ACC112 (cell line): ENCODE results near the gene ZBTB16.
A peak's percentile ranks its signal among the peaks of the same experiment; 100 is the strongest.

ENCODE experiments used
- H2AFZ ChIP-seq: fragments of 200-600 bp; sonication (generic); one replicate; pipeline ENCODE4 v1.6.0; 2017; ENCODE audit warnings: antibody characterized with exemption, low read length; ENCODE audit not compliant: unreplicated experiment
- H3K27ac ChIP-seq: fragments of 200-600 bp; sonication (generic); 2 replicates; pipeline ENCODE4 v1.5.1; 2014; ENCODE audit warnings: low read depth, mild to moderate bottlenecking, antibody characterized with exemption, low read length, moderate library complexity
- H3K27me3 ChIP-seq: fragments of 200-600 bp; sonication (generic); 2 replicates; pipeline ENCODE4 v1.6.1; 2014; ENCODE audit warnings: mild to moderate bottlenecking, antibody characterized with exemption, low read length, moderate library complexity, mixed read lengths; ENCODE audit not compliant: insufficient read depth
- H3K36me3 ChIP-seq: fragments of 200-600 bp; sonication (generic); 2 replicates; pipeline ENCODE4 v1.6.1; 2016; ENCODE audit warnings: mild to moderate bottlenecking, antibody characterized with exemption, low read length, moderate library complexity, mixed read lengths; ENCODE audit not compliant: insufficient read depth
- H3K4me1 ChIP-seq: fragments of 200-600 bp; sonication (generic); one replicate; pipeline ENCODE4 v1.6.1; 2016; ENCODE audit warnings: low read length, mixed read lengths; ENCODE audit not compliant: insufficient read depth, unreplicated experiment, control insufficient read depth
- H3K4me3 ChIP-seq: fragments of 200-600 bp; sonication (generic); 2 replicates; pipeline ENCODE4 v1.5.1; 2014; ENCODE audit warnings: mild to moderate bottlenecking, low read depth, low read length
- H3K79me2 ChIP-seq: fragments of 200-600 bp; sonication (generic); one replicate; pipeline ENCODE4 v1.6.0; 2016; ENCODE audit warnings: low read length; ENCODE audit not compliant: control insufficient read depth, unreplicated experiment, insufficient read depth

Gene ZBTB16

GRCh38 chr11:114182471-114183043 is 123.0 kb downstream of the ZBTB16 start:
- Histone ChIP-seq H3K27me3 (no peaks in the 10 kb centered on the region), H2AFZ (no peak overlapping the region), H3K79me2 (peaks cover 31% of the 10 kb centered on the region), H3K27ac (no peak overlapping the region), H3K4me3 (no peak overlapping the region), H3K36me3 (peaks cover 17% of the 10 kb centered on the region; the same call in 1 of the 2 replicates), H3K4me1 (peaks cover 36% of the 10 kb centered on the region)

GRCh38 chr11:114183044-114183511 is 123.6 kb downstream of the ZBTB16 start:
- H2AFZ ChIP-seq = no peak overlapping the region
- H3K27me3 ChIP-seq = no peaks in the 10 kb centered on the region
- H3K4me1 ChIP-seq = peaks cover 31% of the 10 kb centered on the region
- H3K4me3 ChIP-seq = no peak overlapping the region
- peaks cover 19% of the 10 kb centered on the region for H3K36me3 ChIP-seq
- H3K27ac ChIP-seq = no peak overlapping the region
- peaks cover 31% of the 10 kb centered on the region for H3K79me2 ChIP-seq

DNA sequence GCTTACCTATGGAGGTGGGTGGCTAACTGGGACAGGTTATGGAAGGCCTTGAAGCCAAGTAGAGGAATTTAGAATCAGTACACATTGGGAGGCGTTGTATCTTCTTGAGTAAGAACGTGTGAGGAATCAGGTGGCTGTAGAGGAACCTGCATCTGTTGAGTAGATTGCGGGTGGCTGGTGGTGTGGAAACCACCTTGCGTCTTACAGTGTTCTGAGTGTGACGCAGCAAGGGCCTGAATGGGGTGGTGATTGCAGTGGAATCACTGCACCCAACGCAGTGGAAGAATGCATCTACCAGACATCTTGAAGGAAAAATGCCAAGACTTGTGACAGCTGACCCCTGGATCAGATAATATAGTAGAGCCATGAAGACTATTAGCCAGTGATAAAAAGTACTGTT is 125.9 kb downstream of the ZBTB16 start:
- peaks cover 39% of the 10 kb centered on the region for H3K36me3 ChIP-seq
- peaks cover 9% of the 10 kb centered on the region for H3K4me1 ChIP-seq
- H3K79me2 ChIP-seq = peaks cover 24% of the 10 kb centered on the region
- H3K4me3 ChIP-seq = no peak overlapping the region
- H3K27me3 ChIP-seq = no peaks in the 10 kb centered on the region
- H2AFZ ChIP-seq = no peak overlapping the region
- no peak overlapping the region for H3K27ac ChIP-seq

GRCh38 chr11:114187173-114187572 is 127.7 kb downstream of the ZBTB16 start:
- Histone ChIP-seq H3K27ac (no peak overlapping the region), H3K79me2 (peaks cover 10% of the 10 kb centered on the region), H3K27me3 (no peaks in the 10 kb centered on the region), H2AFZ (no peak overlapping the region), H3K36me3 (peaks cover 57% of the 10 kb centered on the region), H3K4me1 (no peaks in the 10 kb centered on the region), H3K4me3 (no peak overlapping the region)

- Histone ChIP-seq H3K4me1 (peaks cover 3% of the 10 kb centered on the region), H3K36me3 (peaks cover 57% of the 10 kb centered on the region), H3K27ac (no peak overlapping the region), H3K27me3 (no peaks in the 10 kb centered on the region), H3K79me2 (peaks cover 4% of the 10 kb centered on the region), H3K4me3 (no peak overlapping the region), H2AFZ (no peak overlapping the region)
Measured at GRCh38 chr11:114188851-114189570, 129.5 kb downstream of the ZBTB16 start.

GRCh38 chr11:114190630-114191029 is 131.1 kb downstream of the ZBTB16 start:
- H3K4me3 ChIP-seq = no peak overlapping the region
- H2AFZ ChIP-seq = no peak overlapping the region
- peaks cover 55% of the 10 kb centered on the region for H3K36me3 ChIP-seq

GRCh38 chr11:114191893-114192292 is 132.4 kb downstream of the ZBTB16 start:
- Histone ChIP-seq H3K27me3 (no peaks in the 10 kb centered on the region), H3K4me1 (peaks cover 31% of the 10 kb centered on the region), H3K36me3 (peaks cover 47% of the 10 kb centered on the region), H3K27ac (no peak overlapping the region), H3K79me2 (no peaks in the 10 kb centered on the region), H3K4me3 (no peak overlapping the region), H2AFZ (no peak overlapping the region)

More at GRCh38 chr11:114190630-114191029, 131.1 kb downstream of the ZBTB16 start:
- Histone ChIP-seq H3K79me2 (no peaks in the 10 kb centered on the region), H3K27ac (no peak overlapping the region), H3K27me3 (no peaks in the 10 kb centered on the region), H3K4me1 (peaks cover 19% of the 10 kb centered on the region)

GRCh38 chr11:114192841-114193389 is 133.4 kb downstream of the ZBTB16 start:
- Histone ChIP-seq H2AFZ (no peak overlapping the region), H3K4me1 (peaks cover 40% of the 10 kb centered on the region), H3K4me3 (no peak overlapping the region), H3K79me2 (no peaks in the 10 kb centered on the region), H3K36me3 (peaks cover 40% of the 10 kb centered on the region), H3K27ac (no peak overlapping the region), H3K27me3 (no peaks in the 10 kb centered on the region)

GRCh38 chr11:114193730-114194679 is 134.5 kb downstream of the ZBTB16 start:
- peak overlapping the region; percentile 98 for H3K27ac ChIP-seq
- H3K79me2 ChIP-seq = no peaks in the 10 kb centered on the region
- no peak overlapping the region for H2AFZ ChIP-seq
- peaks cover 49% of the 10 kb centered on the region for H3K4me1 ChIP-seq
- peaks cover 29% of the 10 kb centered on the region for H3K36me3 ChIP-seq
- H3K27me3 ChIP-seq = no peaks in the 10 kb centered on the region
- H3K4me3 ChIP-seq = no peak overlapping the region

- peak overlapping the region; percentile 98 for H3K27ac ChIP-seq
- H3K27me3 ChIP-seq = no peaks in the 10 kb centered on the region
- H3K4me1 ChIP-seq = peaks cover 52% of the 10 kb centered on the region
- H3K79me2 ChIP-seq = no peaks in the 10 kb centered on the region
- H3K36me3 ChIP-seq = peaks cover 24% of the 10 kb centered on the region
- no peak overlapping the region for H3K4me3 ChIP-seq
- H2AFZ ChIP-seq = no peak overlapping the region
Measured at GRCh38 chr11:114194702-114195101, 135.2 kb downstream of the ZBTB16 start.
